GM21526 (cell line): Measurements from ENCODE around the gene CARD9.
"Not testable (repeated sequence)": the region's sequence is repeated elsewhere in the genome, so short reads cannot be mapped to it uniquely, and the experiment has no call there.

Source experiments
- ATAC-seq: cut with Tn5 transposase; IDR thresholded peaks from one replicate; pipeline ENCODE4 v1.9.1; 2021; ENCODE audit warnings: moderate library complexity; ENCODE audit not compliant: unreplicated experiment, low FRiP score

Gene CARD9

GRCh38 chr9:136364942-136365774, 8.3 kb downstream of the CARD9 start:
- ATAC-seq = no peak

- ATAC-seq = no peak
These were observed 9.3 kb downstream of the CARD9 start for GRCh38 chr9:136363949-136364748.

GRCh38 chr9:136363106-136363948, 10.1 kb downstream of the CARD9 start, which contains the start of gene DNLZ:
DNLZ (minus strand) TSS chr9:136363744; CDS start chr9:136363714, 30 bp downstream.
- ATAC-seq = peak; percentile 60

- no peak for ATAC-seq
These were observed 11.1 kb downstream of the CARD9 start for GRCh38 chr9:136362450-136362784.

GRCh38 chr9:136361754-136362449, 11.6 kb downstream of the CARD9 start:
- no peak for ATAC-seq

- no peak for ATAC-seq
These were observed 12.3 kb downstream of the CARD9 start for GRCh38 chr9:136361047-136361753.

GRCh38 chr9:136359774-136360718, 13.4 kb downstream of the CARD9 start:
- no peak for ATAC-seq

- no peak for ATAC-seq
These were observed 14.6 kb downstream of the CARD9 start for GRCh38 chr9:136358888-136359287.

GRCh38 chr9:136358016-136358415, 15.5 kb downstream of the CARD9 start:
- ATAC-seq = no peak

GRCh38 chr9:136357202-136357725, 16.2 kb downstream of the CARD9 start:
- no peak for ATAC-seq

- ATAC-seq = no peak
These were observed 17.6 kb downstream of the CARD9 start for GRCh38 chr9:136355616-136356557.

GRCh38 chr9:136354592-136355085, 18.8 kb downstream of the CARD9 start:
- ATAC-seq = no peak

- no peak for ATAC-seq
These were observed 19.5 kb downstream of the CARD9 start for GRCh38 chr9:136353757-136354488.

GRCh38 chr9:136353088-136353487, 20.4 kb downstream of the CARD9 start:
- no peak for ATAC-seq

GRCh38 chr9:136352682-136353081, 20.8 kb downstream of the CARD9 start:
- ATAC-seq = no peak

GRCh38 chr9:136351868-136352267, 21.6 kb downstream of the CARD9 start:
- ATAC-seq = not testable (repeated sequence)
